ENCODE data around the gene KCTD12. TPM values are rescaled to one million over a fixed set of nuclear protein-coding genes. Genes with fewer than 3 reads are reported as not detected.

The KCTD12 gene
- total and polyA plus RNA-seq, 5 donors = 15.6 to 57.8 (median 41.6) TPM

DNA sequence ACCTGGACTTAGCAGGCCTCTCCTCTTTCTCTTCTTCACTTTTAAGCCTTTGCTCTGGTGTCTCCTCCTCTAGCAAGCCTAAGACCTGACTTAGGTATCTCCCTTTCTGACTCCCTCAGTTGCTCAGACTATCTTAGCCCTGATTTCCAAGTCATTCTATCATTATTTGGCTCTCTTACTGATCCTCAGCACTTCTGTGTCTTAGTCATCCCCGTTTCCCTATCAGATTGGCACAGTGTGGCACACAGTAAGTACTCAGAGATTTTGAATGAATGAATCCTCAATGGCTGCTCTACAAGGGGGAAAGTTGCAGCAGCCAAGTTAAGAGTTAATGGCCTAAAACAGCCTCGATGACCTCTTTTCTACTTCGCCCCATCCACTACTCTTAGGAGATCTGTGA lies 8.2 kb downstream of the KCTD12 start:
- intact Hi-C loops (cut with DNase I) = no loop called here
- ATAC-seq (peak in 1 of 2 donors; percentile 27), DNase-seq (no peak)
- H3K4me3 ChIP-seq (ENCODE audit: low read length) = no peak overlapping the region
- H3K9me3 ChIP-seq (ENCODE audit: control insufficient read depth, low read length) = no peaks in the 10 kb centered on the region
- H3K27ac ChIP-seq (ENCODE audit: low read length) = no peak overlapping the region
- 75% methylated on average over 3 of the region's 3 CpGs for WGBS
- H3K27me3 ChIP-seq (ENCODE audit: control insufficient read depth, insufficient read depth) = no peaks in the 10 kb centered on the region
- peaks cover 2% of the 10 kb centered on the region for H3K4me1 ChIP-seq (ENCODE audit: control insufficient read depth, insufficient read depth, low read length)

DNA sequence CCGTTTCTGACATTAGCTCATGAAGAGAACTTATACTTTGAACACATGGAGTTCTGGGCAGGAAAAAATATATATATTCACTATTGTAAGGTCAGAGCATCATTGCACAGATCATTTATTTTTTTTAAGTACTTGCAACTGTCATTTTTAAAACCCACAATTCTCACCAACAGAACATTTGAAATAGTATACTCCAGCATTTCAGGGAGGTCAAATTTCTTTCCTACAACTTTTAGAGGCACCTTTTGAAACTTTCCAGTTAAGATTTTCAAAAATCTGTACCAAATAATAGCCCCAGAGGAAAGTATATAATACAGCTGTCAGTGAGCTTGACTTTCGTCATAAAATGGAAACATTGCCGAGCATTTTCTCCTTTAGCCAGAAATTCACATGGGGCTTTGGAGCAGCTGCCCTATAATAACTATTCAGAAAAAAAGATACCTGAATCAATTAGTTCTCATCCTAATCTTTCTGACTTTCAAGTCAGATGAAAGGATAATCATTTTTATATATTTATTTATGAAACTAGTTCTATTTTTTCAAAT lies 10.9 kb downstream of the KCTD12 start:
- intact Hi-C loops (cut with DNase I) = no loop called here
- WGBS = 81% methylated on average over 3 of the region's 3 CpGs
- no peak for ATAC-seq

DNA sequence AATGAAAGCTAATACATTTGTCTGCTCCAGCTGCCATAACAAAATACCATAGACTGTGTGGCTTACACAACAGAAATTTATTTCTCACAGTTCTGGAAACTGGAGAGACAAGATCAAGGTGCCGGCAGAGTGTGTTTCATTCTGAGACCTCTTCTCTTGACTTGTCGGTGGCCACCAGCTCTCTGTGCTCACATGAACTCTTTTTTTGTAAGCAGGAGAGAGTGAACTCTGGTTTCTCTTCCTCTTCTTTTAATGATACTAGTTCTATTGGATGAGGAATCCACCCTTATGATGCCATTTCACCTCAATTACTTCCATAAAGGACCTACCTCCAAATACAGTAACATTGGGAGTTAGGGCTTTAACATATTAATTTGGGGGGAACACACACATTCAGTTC lies 11.7 kb downstream of the KCTD12 start:
- no peaks in the 10 kb centered on the region for H3K4me1 ChIP-seq (ENCODE audit: control insufficient read depth, insufficient read depth, low read length)
- no peaks in the 10 kb centered on the region for H3K27me3 ChIP-seq (ENCODE audit: control insufficient read depth, insufficient read depth)
- H3K9me3 ChIP-seq (ENCODE audit: control insufficient read depth, low read length) = no peaks in the 10 kb centered on the region
- 86% methylated on average over 2 of the region's 2 CpGs for WGBS
- no peak overlapping the region for H3K4me3 ChIP-seq (ENCODE audit: low read length)
- intact Hi-C loops (cut with DNase I) = no loop called here
- ATAC-seq (no peak), DNase-seq (no peak)
- H3K27ac ChIP-seq (ENCODE audit: low read length) = no peak overlapping the region

More for the DNA sequence above, 10.9 kb downstream of the KCTD12 start:
- H3K27me3 ChIP-seq (ENCODE audit: control insufficient read depth, insufficient read depth) = no peaks in the 10 kb centered on the region
- peaks cover 2% of the 10 kb centered on the region for H3K4me1 ChIP-seq (ENCODE audit: control insufficient read depth, insufficient read depth, low read length)
- no peak overlapping the region for H3K27ac ChIP-seq (ENCODE audit: low read length)
- no peak for DNase-seq
- no peaks in the 10 kb centered on the region for H3K9me3 ChIP-seq (ENCODE audit: control insufficient read depth, low read length)
- no peak overlapping the region for H3K4me3 ChIP-seq (ENCODE audit: low read length)

DNA sequence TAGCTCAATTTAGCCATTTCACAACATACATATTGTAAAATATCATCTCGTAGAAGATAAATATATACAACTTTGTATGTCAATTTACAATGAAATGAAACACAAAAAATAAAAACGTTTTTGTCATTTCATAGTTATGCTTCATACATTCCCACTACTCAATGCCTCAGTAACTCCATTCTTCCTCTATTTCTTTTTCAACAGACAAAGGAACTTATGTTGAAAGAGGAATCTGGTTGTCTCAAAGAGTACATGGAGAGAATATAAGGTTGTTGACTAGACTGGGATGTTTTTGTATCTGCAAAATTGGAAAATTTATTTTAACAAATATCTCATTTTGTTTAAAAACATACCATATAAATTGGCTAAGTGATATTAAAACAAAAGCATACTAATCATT lies 12.8 kb downstream of the KCTD12 start:
- no peak overlapping the region for H3K4me3 ChIP-seq (ENCODE audit: low read length)
- H3K27ac ChIP-seq (ENCODE audit: low read length) = no peak overlapping the region
- intact Hi-C loops (cut with DNase I) = no loop called here
- WGBS = 73% methylated on average over 2 of the region's 2 CpGs
- no peaks in the 10 kb centered on the region for H3K9me3 ChIP-seq (ENCODE audit: control insufficient read depth, low read length)
- ATAC-seq (no peak), DNase-seq (no peak)
- H3K27me3 ChIP-seq (ENCODE audit: control insufficient read depth, insufficient read depth) = no peaks in the 10 kb centered on the region
- no peaks in the 10 kb centered on the region for H3K4me1 ChIP-seq (ENCODE audit: control insufficient read depth, insufficient read depth, low read length)

DNA sequence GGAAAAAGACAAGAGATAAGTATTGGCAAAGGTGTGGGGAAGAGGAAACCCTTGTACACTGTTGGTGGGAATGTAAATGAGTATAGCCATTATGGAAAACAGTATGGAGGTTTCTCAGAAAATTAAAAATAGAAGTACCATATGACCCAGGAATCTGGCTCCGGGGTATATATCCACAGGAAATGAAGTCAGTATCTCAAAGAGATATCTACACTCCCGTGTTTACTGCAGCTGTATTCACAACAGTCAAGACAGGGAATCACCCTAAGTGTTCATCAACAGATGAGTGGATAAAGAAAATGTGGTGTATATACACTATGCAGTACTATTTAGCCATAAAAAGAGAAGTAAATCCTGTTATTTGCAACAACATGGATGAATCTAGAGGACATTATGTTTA lies 13.5 kb downstream of the KCTD12 start:
- WGBS = 39% methylated on average over 2 of the region's 2 CpGs
- Histone ChIP-seq H3K27ac (ENCODE audit: low read length) (no peak overlapping the region), H3K9me3 (ENCODE audit: control insufficient read depth, low read length) (no peaks in the 10 kb centered on the region), H3K4me1 (ENCODE audit: control insufficient read depth, insufficient read depth, low read length) (no peaks in the 10 kb centered on the region), H3K4me3 (ENCODE audit: low read length) (no peak overlapping the region), H3K27me3 (ENCODE audit: control insufficient read depth, insufficient read depth) (no peaks in the 10 kb centered on the region)
- ATAC-seq (no peak), DNase-seq (no peak)
- intact Hi-C loops (cut with DNase I) = no loop called here

DNA sequence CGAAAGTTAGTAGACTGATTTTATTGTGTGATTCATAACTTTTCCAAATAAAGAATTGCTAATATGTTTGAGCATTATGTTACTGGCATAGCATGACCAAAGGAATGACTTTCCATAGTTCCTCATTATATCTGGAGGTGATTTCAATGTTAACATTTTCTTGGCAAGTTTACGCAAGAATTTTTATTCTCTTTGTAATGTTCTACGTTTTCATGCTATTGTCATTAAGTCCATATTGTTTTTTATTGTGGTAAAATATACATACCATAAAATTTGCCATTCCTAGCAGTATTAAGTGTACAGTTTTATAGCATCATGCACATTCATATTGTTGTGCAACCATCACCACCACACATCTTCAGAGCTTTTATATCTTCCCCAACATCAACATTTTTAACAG lies 14.8 kb downstream of the KCTD12 start:
- Histone ChIP-seq H3K27me3 (ENCODE audit: control insufficient read depth, insufficient read depth) (no peaks in the 10 kb centered on the region), H3K27ac (ENCODE audit: low read length) (no peak overlapping the region), H3K4me3 (ENCODE audit: low read length) (no peak overlapping the region), H3K4me1 (ENCODE audit: control insufficient read depth, insufficient read depth, low read length) (no peaks in the 10 kb centered on the region), H3K9me3 (ENCODE audit: control insufficient read depth, low read length) (no peaks in the 10 kb centered on the region)
- no peak for DNase-seq
- ATAC-seq = no peak
- WGBS = 92% methylated on average over 3 of the region's 3 CpGs
- intact Hi-C loops (cut with DNase I) = no loop called here

DNA sequence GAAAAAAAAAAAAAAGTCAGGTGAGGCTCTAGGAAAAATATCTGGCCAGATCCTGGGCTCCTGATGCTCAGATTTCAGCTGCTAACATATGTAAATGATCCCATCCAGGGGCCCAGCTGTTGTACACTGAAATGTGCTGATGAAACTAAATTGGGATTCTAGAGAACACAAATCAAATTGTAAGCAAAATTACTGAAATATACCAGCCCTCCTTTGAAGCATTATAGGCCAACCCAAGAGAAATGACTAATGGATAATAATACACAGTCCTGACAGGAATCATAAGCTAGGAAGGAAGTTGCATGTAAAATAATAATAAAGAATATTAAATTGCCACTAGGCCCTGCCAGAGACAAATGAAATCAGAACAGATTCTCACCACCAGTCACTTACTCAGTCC lies 17.8 kb downstream of the KCTD12 start:
- no peaks in the 10 kb centered on the region for H3K4me1 ChIP-seq (ENCODE audit: control insufficient read depth, insufficient read depth, low read length)
- no peak overlapping the region for H3K27ac ChIP-seq (ENCODE audit: low read length)
- H3K4me3 ChIP-seq (ENCODE audit: low read length) = no peak overlapping the region
- intact Hi-C loops (cut with DNase I) = no loop called here
- H3K27me3 ChIP-seq (ENCODE audit: control insufficient read depth, insufficient read depth) = no peaks in the 10 kb centered on the region
- ATAC-seq (no peak), DNase-seq (no peak)
- H3K9me3 ChIP-seq (ENCODE audit: control insufficient read depth, low read length) = no peaks in the 10 kb centered on the region

DNA sequence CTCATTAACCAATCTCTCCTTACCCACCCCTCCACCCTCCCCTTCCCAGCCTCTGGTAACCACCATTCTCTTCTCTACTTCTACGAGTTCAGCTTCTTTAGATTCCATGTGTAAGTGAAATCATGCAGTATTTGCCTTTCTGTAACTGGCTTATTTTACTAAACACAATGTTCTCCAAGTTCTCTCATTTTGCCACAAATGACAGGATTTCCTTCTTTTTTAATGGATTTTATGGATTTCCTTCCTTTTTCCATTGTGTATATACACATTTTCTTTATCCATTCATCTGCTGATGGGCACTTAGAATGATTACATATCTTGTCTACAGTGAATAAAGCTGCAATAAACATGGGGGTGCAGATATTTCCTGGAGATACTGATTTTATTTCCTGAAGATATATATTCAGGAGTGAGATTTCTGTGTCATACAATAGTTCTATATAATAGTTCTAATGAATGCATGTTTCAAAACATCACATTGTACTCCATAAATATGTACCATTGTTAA lies 20.2 kb downstream of the KCTD12 start:
- Histone ChIP-seq H3K9me3 (ENCODE audit: control insufficient read depth, low read length) (no peaks in the 10 kb centered on the region), H3K27me3 (ENCODE audit: control insufficient read depth, insufficient read depth) (no peaks in the 10 kb centered on the region), H3K27ac (ENCODE audit: low read length) (no peak overlapping the region), H3K4me1 (ENCODE audit: control insufficient read depth, insufficient read depth, low read length) (no peaks in the 10 kb centered on the region), H3K4me3 (ENCODE audit: low read length) (no peak overlapping the region)
- DNase-seq (no peak), ATAC-seq (no peak)
- WGBS = 69% methylated on average over 1 of the region's 1 CpG
- intact Hi-C loops (cut with DNase I) = no loop called here

DNA sequence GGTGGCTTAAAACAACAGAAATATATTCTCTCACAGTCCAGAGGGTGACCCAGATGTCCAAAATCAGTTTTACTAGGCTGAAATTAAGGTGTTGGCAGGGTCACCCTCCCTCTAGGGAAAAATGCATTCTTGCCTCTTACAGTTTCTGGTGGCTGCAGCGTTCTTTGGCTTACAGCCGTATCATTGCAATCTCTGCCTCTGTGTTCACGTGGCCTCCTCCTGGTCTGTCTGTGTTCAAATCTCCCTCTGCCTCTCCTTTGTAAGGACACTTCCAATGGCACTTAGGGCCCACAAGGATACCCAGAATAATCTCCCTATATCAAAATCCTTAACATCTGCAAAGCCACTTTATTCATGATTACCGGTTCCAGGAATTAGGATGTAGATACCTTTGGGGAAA lies 21.1 kb downstream of the KCTD12 start:
- Histone ChIP-seq H3K27ac (ENCODE audit: low read length) (no peak overlapping the region), H3K4me3 (ENCODE audit: low read length) (no peak overlapping the region), H3K9me3 (ENCODE audit: control insufficient read depth, low read length) (no peaks in the 10 kb centered on the region), H3K4me1 (ENCODE audit: control insufficient read depth, insufficient read depth, low read length) (no peaks in the 10 kb centered on the region), H3K27me3 (ENCODE audit: control insufficient read depth, insufficient read depth) (no peaks in the 10 kb centered on the region)
- intact Hi-C loops (cut with DNase I) = no loop called here
- DNase-seq (no peak), ATAC-seq (no peak)
- 60% methylated on average over 4 of the region's 4 CpGs for WGBS

DNA sequence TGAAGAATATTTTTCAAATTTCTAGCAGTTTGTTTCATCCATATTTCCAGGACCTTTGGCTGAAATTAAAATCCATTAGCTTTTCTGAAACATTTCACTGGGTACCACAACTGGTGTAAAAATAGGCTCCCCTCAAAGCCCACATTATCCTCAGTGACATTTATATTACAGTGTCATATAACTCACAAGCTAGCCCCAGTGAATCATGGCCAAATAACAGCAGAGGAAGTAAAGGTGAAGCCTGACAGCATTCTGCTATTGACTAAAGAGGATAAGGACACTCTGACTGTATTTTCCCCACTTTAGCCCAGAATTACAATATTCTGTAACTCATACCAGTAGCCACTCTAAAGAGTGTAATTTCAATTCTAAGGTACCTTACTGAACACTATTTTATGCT lies 21.9 kb downstream of the KCTD12 start:
- no peak for ATAC-seq

DNA sequence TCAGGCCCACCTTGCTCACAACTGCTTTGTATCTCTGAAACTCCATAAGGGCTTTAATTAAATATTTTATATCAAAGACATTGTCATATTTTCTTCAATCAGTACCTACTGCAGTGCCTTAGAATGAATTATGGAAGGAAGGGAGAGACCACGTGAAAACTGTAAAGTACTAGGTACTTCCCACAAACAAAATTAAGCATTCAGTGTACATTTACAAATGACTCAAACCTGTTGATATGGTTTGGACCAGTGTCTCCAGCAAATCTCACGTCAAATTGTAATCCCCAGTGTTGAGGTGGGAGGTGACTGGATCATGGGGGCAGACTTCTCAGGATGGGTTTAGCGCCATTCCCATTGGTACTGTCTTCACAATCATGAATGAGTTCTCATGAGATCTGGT lies 23.2 kb downstream of the KCTD12 start:
- Histone ChIP-seq H3K27ac (ENCODE audit: low read length) (no peak overlapping the region), H3K4me1 (ENCODE audit: control insufficient read depth, insufficient read depth, low read length) (no peaks in the 10 kb centered on the region), H3K9me3 (ENCODE audit: control insufficient read depth, low read length) (no peaks in the 10 kb centered on the region), H3K4me3 (ENCODE audit: low read length) (no peak overlapping the region), H3K27me3 (ENCODE audit: control insufficient read depth, insufficient read depth) (no peaks in the 10 kb centered on the region)
- 98% methylated on average over 3 of the region's 3 CpGs for WGBS
- intact Hi-C loops (cut with DNase I) = no loop called here
- DNase-seq = no peak
- ATAC-seq = no peak

More for the DNA sequence above, 21.9 kb downstream of the KCTD12 start:
- Histone ChIP-seq H3K4me3 (ENCODE audit: low read length) (no peak overlapping the region), H3K27ac (ENCODE audit: low read length) (no peak overlapping the region), H3K4me1 (ENCODE audit: control insufficient read depth, insufficient read depth, low read length) (no peaks in the 10 kb centered on the region), H3K27me3 (ENCODE audit: control insufficient read depth, insufficient read depth) (no peaks in the 10 kb centered on the region), H3K9me3 (ENCODE audit: control insufficient read depth, low read length) (no peaks in the 10 kb centered on the region)
- intact Hi-C loops (cut with DNase I) = no loop called here
- no peak for DNase-seq

DNA sequence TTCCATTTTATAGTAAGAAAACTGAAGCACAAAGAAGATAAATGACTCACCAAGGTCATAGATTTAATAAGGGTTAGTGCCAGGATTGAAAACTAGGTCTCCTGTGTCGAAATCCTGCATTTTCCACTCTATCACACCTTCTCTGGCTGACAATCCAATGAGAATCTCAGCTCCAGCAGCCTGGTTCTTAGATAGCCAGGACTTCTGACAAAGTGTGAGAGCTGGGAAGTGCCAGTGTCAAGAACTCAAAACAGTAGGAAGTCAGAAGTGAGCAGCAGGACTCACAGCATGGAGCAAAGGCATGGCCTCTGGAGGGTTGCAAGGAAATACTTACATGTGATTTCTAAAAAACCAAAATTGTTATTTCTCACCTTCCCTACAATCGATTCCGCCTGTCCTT lies 24.3 kb downstream of the KCTD12 start:
- Histone ChIP-seq H3K4me3 (ENCODE audit: low read length) (no peak overlapping the region), H3K27ac (ENCODE audit: low read length) (no peak overlapping the region), H3K9me3 (ENCODE audit: control insufficient read depth, low read length) (no peaks in the 10 kb centered on the region), H3K4me1 (ENCODE audit: control insufficient read depth, insufficient read depth, low read length) (no peaks in the 10 kb centered on the region), H3K27me3 (ENCODE audit: control insufficient read depth, insufficient read depth) (no peaks in the 10 kb centered on the region)
- ATAC-seq (peak; percentile 34 to 66), DNase-seq (no peak)
- 67% methylated on average over 3 of the region's 3 CpGs for WGBS
- intact Hi-C loops (cut with DNase I) = no loop called here
